Measurements from ENCODE around the gene CDK5RAP1. TPM values are rescaled to one million over a fixed set of nuclear protein-coding genes. Genes with fewer than 3 reads are reported as not detected.
A peak's percentile ranks its signal among the peaks of the same experiment; 100 is the strongest.

The CDK5RAP1 gene
- total RNA-seq, 1 donor from 2014 or later, result 59.6 TPM

GRCh38 chr20:33334111-33334510 is 67.2 kb downstream of the CDK5RAP1 start:
- H3K4me3 Mint-ChIP-seq (ENCODE audit: low read depth), result no peak overlapping the region
- H3K27ac Mint-ChIP-seq, result no peak overlapping the region
- H3K27me3 Mint-ChIP-seq, result peaks cover 11% of the 10 kb centered on the region
- H3K4me1 Mint-ChIP-seq (ENCODE audit: low read depth), result no peaks in the 10 kb centered on the region
- no peak for DNase-seq (ENCODE audit: low spot score, unreplicated experiment)
- no peak for TF ChIP-seq CTCF (IDR thresholded peaks at IDR 0.05; ENCODE audit: unreplicated experiment)
- no peaks in the 10 kb centered on the region for H3K36me3 Mint-ChIP-seq (ENCODE audit: insufficient read depth)
- no peaks in the 10 kb centered on the region for H3K9me3 Mint-ChIP-seq (ENCODE audit: low read depth)

GRCh38 chr20:33333616-33334015 is 67.7 kb downstream of the CDK5RAP1 start:
- DNase-seq (ENCODE audit: low spot score, unreplicated experiment), result no peak
- H3K36me3 Mint-ChIP-seq (ENCODE audit: insufficient read depth), result no peaks in the 10 kb centered on the region
- no peaks in the 10 kb centered on the region for H3K9me3 Mint-ChIP-seq (ENCODE audit: low read depth)
- H3K4me3 Mint-ChIP-seq (ENCODE audit: low read depth), result no peak overlapping the region
- peaks cover 14% of the 10 kb centered on the region for H3K27me3 Mint-ChIP-seq
- no peaks in the 10 kb centered on the region for H3K4me1 Mint-ChIP-seq (ENCODE audit: low read depth)
- no peak for TF ChIP-seq CTCF (IDR thresholded peaks at IDR 0.05; ENCODE audit: unreplicated experiment)
- H3K27ac Mint-ChIP-seq, result no peak overlapping the region

GRCh38 chr20:33332905-33333456 is 68.3 kb downstream of the CDK5RAP1 start:
- Mint-ChIP-seq H3K9me3 (ENCODE audit: low read depth) (no peaks in the 10 kb centered on the region), H3K4me3 (ENCODE audit: low read depth) (no peak overlapping the region), H3K36me3 (ENCODE audit: insufficient read depth) (no peaks in the 10 kb centered on the region), H3K27ac (no peak overlapping the region), H3K27me3 (peaks cover 17% of the 10 kb centered on the region), H3K4me1 (ENCODE audit: low read depth) (no peaks in the 10 kb centered on the region)
- DNase-seq (ENCODE audit: low spot score, unreplicated experiment), result no peak
- no peak for TF ChIP-seq CTCF (IDR thresholded peaks at IDR 0.05; ENCODE audit: unreplicated experiment)

GRCh38 chr20:33328157-33329137 is 72.9 kb downstream of the CDK5RAP1 start:
- peaks cover 17% of the 10 kb centered on the region for H3K27me3 Mint-ChIP-seq

More at GRCh38 chr20:33328157-33329137, 72.9 kb downstream of the CDK5RAP1 start:
- DNase-seq (ENCODE audit: low spot score, unreplicated experiment), result no peak
- no peak for TF ChIP-seq CTCF (IDR thresholded peaks at IDR 0.05; ENCODE audit: unreplicated experiment)
- peak overlapping the region; percentile 29 for H3K27ac Mint-ChIP-seq
- no peak overlapping the region for H3K4me3 Mint-ChIP-seq (ENCODE audit: low read depth)
- no peaks in the 10 kb centered on the region for H3K4me1 Mint-ChIP-seq (ENCODE audit: low read depth)
- H3K36me3 Mint-ChIP-seq (ENCODE audit: insufficient read depth), result no peaks in the 10 kb centered on the region
- H3K9me3 Mint-ChIP-seq (ENCODE audit: low read depth), result no peaks in the 10 kb centered on the region

Data from progenitor cell of endocrine pancreas (in vitro differentiated cells).